Measurements from ENCODE around the gene B9D2.
"Not testable (repeated sequence)": the region's sequence is repeated elsewhere in the genome, so short reads cannot be mapped to it uniquely, and the experiment has no call there.

The B9D2 gene, protein sequence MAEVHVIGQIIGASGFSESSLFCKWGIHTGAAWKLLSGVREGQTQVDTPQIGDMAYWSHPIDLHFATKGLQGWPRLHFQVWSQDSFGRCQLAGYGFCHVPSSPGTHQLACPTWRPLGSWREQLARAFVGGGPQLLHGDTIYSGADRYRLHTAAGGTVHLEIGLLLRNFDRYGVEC

DNA sequence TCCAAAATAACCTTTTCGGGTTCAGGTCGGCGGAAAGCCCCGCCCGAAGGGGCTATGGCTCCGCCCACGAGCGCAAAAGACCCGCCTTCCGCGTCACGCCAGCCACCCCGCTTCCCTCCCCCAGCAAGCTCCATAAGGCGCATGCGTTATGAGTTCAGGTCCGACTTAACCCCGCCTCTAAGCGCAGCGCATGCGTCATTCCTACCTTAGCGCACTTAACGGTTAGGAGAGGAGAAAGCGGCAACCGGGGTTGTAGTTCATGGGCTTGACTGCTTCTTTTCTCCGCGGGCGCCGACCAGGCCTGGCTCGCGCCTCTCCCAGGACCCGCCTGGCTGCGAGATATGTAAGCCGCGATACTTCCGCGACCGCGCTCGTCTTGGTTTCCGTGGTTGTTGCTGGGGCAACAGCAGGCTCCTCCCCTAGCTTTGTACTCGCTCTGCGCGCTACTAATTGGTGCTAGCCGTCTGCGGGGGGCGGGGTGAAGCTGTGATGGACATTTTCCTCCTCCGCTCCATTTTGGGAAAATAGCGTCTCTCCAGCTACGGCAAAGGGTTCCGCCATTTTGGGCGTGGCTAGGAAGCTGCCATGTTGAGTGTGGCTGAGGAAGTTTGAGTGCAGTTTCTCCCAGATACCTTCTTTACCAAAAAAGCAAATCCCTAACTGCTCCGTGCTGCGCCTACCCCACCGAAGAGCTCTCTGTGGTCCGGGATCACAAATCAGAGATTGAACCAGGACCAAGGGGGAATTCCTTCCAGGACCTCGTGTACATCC lies at the start of gene B9D2:
Gene B9D2, minus strand, starts transcription at position 397 of the 771 bp plus-strand sequence. CDS start 630 bp downstream, outside the sequence.
- DNase-seq = peak; percentile 96

DNA sequence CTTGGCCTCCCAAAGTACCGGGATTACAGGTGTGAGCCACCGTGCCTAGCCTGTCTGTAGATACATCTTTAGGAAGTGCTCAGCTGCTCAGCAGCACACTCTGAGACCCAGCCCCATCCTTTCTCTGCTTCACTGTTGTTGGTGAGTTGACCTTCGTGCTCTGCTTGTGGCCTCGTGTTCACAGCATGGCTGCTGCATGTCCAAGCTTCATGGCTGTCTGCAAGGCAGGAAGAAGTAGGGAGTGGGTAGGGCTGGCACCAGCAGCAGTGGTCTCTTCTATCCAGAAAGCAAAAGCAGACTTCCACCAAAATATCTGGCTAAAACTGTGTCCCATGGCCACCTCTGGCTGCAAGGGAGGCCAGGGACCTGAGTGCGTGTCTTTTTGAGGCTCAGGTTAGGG lies 49.0 kb upstream of the B9D2 start:
- DNase-seq = no peak

DNA sequence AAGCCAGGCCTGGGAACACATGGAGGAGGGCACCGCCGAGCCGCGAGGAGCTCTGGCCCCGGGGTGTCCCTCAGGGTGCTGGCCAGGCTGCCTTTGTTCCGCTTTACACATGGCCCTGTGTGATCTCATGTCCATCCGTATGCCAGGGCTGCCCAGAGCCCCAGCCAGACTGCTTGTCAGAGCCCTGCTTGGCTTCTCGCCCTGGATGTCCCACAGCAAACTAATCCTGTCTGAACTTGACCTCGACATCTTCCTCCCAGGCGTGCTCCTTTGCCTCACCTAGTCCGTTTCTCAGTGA lies 48.0 kb upstream of the B9D2 start:
- DNase-seq = no peak

DNA sequence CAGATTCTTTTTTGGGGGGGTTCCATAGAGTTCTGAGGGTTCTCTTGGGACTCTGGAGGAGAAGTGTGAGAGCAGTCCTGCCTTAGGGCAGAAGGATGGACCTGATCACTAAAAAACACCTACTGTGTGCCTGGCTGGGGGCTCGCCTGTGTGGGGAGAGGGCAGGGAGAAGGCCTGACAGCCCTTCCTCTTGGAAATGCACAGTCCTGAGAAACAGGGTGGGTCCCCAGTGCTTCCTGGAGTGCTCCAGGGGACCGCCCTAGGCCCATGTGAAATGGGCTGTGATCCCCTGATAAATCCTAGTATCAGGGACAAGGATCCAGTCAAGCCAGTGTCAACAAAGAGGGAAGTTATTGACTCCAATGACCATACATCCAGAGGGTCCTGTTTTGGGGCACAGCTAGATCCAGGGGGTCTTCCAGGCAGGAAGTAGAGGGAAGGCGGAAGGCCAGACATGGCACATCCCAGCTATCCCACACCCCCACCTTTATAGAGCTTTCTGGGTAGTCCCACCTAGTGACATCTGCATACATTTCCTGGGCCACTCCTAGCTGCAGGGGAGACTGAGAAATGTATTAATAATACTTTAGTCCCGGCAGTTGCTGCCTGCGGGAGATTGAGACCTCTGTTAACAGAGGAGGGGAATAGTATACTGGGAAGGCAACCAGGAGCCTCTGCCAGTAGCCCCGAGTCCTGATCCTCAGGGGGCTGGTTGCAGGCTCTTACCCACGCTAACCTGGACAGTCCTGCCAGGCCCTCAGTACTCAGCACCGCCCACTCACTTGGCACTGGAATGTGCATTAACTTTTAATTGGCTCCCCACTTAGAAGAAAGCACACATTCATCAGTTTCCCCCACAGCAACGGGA lies 47.4 kb upstream of the B9D2 start:
- no peak for DNase-seq

DNA sequence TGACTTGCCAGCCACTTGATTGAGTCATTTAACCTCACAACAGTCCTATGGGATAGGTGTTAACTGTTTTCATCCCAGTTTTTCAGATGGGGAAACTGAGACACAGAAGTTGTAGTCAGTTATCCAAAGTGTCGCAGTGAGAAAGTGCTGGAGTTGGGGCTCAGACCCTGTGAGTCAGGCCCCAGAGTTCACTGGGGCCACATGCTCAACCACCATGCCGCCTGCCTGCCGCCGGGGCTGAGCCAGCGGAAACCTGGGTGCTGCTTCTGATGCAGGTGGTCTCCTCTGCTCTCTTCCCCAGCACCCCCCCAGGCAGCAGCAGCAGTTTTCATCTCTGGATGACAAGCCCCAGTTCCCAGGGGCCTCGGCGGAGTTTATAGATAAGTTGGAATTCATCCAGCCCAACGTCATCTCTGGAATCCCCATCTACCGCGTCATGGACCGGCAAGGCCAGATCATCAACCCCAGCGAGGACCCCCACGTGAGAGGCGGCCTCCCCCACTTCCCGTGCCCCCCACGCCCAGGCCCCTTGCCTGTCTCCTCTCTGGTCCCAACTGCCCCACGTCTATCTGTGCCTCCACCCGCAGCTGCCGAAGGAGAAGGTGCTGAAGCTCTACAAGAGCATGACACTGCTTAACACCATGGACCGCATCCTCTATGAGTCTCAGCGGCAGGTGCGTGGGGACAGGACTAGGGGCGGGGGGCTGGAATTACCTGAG lies 46.5 kb upstream of the B9D2 start:
- DNase-seq = no peak

DNA sequence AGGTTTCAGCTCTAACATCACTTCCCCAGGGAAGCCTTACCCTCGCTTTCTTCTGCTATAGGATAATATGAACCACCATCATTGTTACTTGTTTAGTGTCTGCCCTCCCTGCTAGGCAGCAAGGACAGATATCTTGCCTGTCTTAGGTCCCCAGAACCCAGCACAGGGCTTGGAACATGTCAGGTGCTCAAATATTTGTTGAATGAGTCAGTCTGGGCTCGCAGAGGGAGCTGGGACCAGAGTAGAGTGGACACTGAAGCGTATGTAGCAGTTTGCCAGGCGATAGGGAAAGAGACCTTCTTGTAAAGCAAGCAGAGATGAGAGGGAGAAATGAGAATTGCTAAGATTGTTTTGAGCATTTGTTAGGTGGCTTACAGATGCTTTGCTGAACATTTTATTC lies 45.3 kb upstream of the B9D2 start:
- no peak for DNase-seq

DNA sequence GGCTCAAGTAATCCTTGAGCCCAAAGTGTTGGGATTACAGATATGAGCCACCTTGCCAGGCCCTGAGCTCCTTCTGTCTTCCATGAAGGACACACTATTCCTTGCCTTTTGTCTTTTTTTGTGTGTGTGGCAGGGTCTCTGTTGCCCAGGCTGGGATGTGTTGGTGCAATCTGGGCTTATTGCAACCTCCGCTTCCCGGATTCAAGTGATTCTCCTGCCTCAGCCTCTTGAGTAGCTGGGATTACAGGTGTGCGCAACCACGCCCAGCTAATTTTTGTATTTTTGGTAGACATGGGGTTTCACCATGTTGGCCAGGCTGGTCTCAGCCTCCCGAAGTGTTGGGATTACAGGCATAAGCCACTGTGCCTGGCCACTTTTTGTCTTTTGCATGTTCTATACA lies 44.9 kb upstream of the B9D2 start:
- DNase-seq = not testable (repeated sequence)

DNA sequence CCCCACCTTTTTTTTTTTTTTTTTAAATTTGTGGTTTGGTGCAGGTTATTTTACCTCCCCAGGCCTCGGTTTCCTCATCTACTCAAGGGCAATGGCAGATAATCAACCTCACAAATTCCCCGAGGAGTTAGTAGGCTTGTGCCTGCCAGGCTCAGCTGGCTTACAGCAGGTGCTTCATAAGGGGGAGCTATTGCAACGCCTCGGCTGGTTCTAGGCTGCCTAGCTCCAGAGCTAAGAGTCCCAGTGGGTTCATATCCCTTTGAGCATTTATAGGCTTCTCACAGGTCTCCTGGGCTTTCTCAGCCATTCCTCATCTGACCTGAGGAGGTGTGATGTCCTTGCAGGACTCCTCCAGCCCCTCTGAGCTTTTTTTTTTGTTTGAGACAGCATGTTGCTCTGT lies 44.3 kb upstream of the B9D2 start:
- DNase-seq = no peak

DNA sequence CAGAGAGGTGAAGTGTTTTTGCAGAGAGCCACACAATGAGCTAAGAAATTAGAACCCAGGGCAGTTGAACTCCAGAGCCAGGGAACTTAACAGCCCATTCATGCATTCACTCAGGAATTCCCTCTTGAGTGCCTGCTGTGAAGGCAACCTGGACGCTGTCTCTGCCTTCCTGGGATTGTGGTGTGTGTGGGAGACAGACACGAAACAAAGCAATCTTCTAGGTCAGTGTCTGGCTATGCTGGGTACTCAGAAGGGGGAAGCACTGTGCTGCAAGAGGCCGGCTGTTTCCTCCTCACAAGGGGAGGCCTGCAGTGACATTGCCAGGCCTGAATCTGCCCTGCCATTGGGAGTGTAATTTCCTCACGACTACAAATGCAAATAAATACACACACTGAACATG lies 43.3 kb upstream of the B9D2 start:
- peak; percentile 50 for DNase-seq

DNA sequence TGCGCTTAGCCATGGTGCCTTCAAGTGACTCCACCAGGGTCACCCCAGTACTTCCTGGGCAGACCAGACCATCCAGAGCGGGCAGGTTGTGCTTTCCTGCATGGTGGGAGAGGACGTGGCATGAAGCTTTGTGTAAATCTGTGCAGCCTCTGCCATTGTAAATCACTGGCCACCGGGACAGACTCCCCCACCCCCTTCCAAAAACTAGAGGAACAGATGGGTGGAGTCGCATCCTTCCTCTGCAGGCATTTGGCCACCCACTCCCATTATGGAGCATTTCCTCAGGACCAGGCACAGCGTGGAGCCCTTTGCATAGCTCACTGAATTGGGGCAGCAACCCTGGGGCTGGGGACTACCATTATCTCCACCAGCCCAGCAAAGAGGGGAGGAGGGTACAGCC lies 41.8 kb upstream of the B9D2 start:
- no peak for DNase-seq

DNA sequence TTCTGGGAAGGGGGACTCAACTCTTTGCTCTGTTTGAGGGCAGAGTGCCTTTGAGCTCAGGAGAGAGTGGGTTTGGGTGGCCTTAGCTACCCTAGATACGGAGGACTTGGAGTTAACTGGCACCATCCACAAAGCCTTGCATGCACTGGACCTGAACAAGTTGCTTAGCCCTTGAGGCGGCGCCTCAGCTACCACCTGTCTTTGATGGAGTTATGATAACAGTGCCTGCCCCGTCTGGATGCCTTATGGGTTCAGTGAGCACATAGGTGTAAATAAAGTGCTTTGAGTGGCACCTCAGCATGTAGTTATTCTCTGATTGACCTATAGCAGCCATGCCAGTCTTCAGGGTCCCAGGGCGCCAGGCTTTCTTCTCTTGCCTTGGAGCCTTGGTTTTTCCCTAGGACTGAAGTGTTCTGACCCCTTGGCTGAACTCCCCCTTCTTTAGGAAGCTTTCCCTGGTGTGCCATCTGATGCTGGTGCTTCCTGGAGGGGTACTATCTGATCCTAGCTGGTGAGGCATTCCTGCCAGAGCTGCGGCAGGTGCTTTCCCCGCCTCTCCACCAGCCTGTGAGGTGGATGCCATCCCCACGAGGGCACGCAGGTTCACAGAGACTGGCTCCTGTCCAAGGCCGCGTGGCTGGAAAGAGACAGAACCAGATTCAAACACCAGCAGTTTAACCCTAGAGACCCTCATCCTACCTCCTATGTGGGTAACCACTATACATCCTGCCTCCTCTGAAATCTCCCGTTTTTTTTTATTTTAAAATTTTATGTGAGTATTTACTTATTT lies 39.4 kb upstream of the B9D2 start:
- no peak for DNase-seq

DNA sequence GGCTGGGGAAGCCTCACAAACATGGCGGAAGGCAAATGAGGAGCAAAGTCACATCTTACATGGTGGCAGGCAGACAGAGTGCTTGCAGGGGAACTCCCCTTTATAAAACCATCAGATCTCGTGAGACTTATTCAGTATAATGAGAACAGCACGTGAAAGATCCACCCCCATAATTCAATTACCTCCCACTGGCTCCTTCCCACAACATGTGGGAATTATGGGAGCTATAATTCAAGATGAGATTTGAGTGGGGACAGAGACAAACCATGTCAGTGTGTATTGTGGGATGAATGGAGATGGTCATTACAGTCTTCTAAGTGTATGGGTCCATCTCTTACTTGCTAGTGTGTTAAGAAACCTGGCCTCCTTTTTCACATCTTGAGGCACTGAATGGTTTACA lies 38.1 kb upstream of the B9D2 start:
- no peak for DNase-seq

DNA sequence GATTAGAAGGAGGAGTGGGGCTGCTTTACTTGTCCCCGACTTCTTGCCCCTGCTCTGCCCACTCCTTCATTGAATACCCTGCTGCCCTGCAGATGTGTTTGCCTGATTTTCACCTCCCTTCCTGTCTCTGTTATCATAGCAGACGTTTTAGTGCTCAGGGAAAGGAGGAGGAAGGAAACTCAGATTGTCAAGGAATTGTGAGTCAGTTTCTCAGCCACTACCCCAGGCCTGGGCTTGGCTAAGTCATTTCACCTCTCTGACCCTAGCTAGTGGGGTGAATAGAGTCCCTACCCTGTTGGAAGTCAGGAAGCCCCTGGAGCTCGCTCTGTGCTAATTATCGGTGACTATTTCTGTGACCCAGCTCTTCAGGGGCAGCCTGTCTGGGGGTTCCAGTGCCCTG lies 37.5 kb upstream of the B9D2 start:
- no peak for DNase-seq

DNA sequence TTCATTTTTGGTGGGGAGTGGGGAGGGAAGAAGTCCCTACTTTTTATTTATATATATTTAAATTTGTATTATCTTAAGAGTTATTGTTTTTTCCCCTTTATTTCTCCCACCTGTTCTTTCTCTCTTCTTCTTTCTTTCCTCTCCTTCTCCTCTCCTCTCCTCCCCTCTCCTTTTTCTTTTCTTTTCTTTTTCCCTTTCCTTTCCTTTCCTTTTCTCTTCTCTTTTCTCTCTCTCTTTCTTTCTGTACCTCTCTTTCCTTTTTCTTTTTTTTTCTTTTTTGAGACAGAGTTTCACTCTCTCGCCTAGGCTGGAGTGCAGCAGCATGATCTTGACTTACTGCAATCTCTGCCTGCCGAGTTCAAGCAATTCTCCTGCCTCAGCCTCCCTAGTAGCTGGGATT lies 35.6 kb upstream of the B9D2 start:
- DNase-seq = no peak

DNA sequence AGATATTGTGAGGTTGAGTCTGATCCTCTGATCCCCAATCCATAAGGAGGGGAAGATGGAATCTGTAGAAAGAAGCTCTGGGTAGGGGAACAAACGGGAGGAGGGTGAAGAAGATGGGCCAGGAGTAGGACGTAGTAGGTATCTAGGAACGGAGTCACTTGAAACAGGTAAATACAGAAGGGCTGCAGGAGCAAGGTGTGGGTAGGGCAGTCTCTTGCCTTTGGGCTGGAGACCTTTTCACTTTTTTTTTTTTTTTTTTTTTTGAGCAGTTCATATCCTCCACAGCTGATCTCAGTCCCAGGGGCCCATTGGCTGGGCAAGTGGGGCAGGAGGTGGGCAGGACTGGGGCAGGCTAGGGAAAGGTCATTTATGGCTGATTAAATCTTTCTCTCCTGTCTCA lies 35.1 kb upstream of the B9D2 start:
- no peak for DNase-seq

DNA sequence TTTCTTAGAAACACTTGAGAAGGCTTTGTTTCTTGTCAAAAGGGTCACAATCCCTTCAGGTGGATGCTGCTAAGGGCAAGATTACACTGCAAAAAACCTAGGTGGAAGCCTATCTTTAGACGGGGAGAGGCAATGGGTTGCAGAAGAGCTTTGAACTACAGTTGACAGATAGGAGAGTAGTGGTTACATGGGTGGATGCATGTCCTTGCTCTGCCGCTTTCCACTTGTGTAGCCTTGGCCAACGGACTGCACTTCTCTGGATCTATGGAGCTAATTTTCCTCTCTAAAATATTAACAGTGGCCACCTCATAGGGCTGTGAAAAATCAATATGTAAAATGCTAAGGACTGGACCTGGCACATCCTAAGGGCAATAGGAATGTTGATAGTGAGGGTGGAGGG lies 34.6 kb upstream of the B9D2 start:
- DNase-seq = no peak

DNA sequence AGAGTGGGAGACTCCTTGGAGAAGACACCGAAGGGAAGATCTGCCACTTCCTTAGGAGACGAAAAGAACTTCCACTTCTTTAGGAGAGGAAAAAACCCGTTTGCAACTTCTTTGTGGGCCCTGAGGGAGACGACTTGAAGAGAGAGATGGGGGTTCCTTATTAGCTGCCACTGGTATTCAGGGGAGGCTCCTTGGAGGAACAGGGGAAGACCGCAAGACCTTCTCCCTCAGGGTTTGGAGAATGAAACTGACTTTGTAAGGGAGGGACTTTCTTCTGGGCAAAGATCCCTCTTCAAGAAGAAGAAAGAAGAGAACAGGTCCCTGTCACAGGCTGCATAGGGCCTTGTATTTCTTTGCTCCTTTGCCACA lies 34.1 kb upstream of the B9D2 start:
- DNase-seq = no peak

DNA sequence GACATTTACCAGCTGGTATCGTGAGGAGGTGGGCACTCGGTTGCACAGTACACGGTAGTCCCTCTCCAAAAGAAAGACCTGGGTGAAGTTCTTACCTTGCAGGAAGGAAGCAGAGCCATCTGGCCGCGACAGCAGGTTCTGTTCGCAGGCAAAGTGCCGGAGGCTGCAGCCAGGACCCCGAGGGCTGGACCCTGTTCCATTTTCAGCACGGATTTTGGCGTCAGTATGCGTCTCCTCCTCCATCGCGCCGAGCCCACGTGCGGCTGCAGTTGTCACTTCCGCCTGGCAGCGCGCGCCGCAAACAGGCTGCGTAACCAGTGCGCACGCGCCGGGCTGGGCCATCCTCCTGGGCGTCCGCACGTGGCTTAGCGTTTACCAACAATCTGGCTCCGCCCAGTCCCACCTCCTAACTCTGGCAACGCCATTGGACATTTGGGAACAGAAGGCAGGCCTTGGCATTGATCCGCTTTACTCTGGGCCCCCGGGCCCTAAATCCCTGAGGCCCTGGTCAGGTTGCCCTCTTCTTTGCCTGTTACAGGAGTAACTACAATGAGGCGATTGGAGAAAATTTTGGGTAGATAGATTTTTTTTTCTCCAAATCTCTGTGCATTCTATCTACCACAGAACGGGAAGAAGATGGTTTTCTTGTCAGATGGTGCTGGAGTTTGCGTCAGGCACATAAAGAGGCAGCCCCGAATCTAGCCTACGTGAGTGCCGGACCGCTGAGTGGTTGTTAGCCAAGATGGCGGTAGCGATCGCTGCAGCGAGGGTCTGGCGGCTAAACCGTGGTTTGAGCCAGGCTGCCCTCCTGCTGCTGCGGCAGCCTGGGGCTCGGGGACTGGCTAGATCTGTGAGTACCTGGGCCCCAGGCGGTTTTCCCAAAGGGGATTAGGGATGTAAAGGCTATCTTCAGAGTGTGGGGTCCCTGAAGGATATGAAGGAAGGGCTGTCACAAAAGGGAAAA lies 33.4 kb upstream of the B9D2 start, which contains the start of the genes BCKDHA and EXOSC5:
Gene BCKDHA, plus strand, starts transcription at position 733 of the 964 bp plus-strand sequence. Its CDS starts 10 bp downstream, at position 743.
Gene EXOSC5, minus strand, starts transcription at position 274 of the 964 bp plus-strand sequence. Its CDS starts 31 bp downstream, at position 243.
- peak; percentile 99 for DNase-seq

DNA sequence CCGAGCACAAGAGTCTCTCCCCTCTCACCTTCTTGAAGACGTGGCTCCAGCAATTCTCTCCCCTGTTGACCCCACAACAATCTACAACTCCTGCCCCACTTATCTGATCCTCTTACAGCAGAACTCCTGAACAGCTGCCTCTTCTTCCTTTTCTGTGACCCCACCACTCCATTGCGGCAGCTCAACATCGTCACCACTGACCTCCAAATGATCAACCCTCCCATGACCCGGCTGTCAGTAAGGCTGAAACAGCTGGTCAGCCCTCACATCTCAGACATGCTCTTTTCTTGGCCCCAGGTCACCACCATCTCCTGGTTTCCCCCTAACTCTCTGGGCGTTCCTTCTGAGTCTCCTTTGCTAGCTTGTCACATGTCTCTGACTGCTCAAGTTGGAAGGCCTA lies 31.4 kb upstream of the B9D2 start:
- DNase-seq = no peak

DNA sequence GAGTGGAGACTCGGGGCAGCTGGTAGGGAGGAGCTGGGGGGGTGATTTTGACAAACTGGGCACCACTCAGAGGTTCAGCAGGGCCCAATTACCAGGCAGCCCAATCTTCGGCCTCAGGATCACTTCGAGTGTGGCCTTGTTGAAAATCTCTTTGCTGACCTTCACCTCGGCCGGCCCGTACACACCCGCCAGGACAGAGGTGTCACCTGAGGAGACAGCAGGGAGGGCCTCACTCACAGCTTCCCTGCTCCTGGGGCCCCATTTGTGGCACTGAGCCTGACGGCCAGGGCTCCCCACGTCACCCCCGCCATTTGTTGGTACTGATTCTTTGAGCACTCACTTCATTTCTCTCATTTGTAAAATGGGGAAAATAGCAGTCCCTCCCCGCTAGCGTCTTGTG lies 28.8 kb upstream of the B9D2 start:
- no peak for DNase-seq

DNA sequence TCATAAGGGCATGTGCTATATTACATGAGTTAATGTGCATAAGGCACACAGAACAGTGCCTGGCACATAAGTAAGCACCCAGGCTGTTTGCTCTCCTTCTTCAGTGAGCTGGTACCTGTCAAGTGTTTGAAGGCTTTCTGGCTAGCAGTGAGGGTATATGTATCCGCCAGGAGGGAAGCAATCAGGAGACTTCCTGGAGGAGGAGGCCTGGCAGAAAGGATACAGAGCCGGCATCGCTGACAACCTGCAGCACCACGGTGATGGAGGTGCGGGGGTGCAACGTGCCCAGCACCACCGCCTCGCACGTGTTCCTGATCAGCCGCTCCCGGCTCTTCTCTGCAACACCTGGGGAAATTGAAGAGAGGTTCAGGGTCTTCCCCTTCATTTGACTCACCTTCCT lies 27.7 kb upstream of the B9D2 start:
- no peak for DNase-seq
